ENCODE data around the gene CDK7. TPM values are rescaled to one million over a fixed set of nuclear protein-coding genes. Genes with fewer than 3 reads are reported as not detected.

CDK7 gene
- total RNA-seq, 2 donors from 2014 or later = 25.5 to 99.1 TPM

- intact Hi-C loops (cut with DNase I) = no loop called here
- Histone ChIP-seq H3K27ac (no peak overlapping the region), H3K36me3 (no peaks in the 10 kb centered on the region), H3K4me1 (replicated peaks) (peaks cover 5% of the 10 kb centered on the region), H3K4me3 (no peak overlapping the region), H3K27me3 (replicated peaks; ENCODE audit: insufficient read depth) (no peaks in the 10 kb centered on the region), H3K9me3 (no peaks in the 10 kb centered on the region)
- WGBS = 80% methylated on average over 3 of the region's 3 CpGs
- no peak for TF ChIP-seq CTCF (IDR thresholded peaks at IDR 0.05)
- TF ChIP-seq POLR2A (IDR thresholded peaks at IDR 0.05) = no peak
- no peak for TF ChIP-seq POLR2AphosphoS5 (IDR thresholded peaks at IDR 0.05)
- DNase-seq (ENCODE audit: low spot score) = no peak
Measured at GRCh38 chr5:69237877-69238276, 3.2 kb downstream of the CDK7 start.

GRCh38 chr5:69238760-69239251, 4.1 kb downstream of the CDK7 start:
- Histone ChIP-seq H3K4me1 (replicated peaks) (peaks cover 5% of the 10 kb centered on the region), H3K4me3 (no peak overlapping the region), H3K9me3 (no peaks in the 10 kb centered on the region), H3K27me3 (replicated peaks; ENCODE audit: insufficient read depth) (no peaks in the 10 kb centered on the region), H3K27ac (no peak overlapping the region), H3K36me3 (no peaks in the 10 kb centered on the region)
- 91% methylated on average over 6 of the region's 6 CpGs for WGBS
- intact Hi-C loops (cut with DNase I) = no loop called here
- no peak for TF ChIP-seq POLR2AphosphoS5 (IDR thresholded peaks at IDR 0.05)
- TF ChIP-seq POLR2A (IDR thresholded peaks at IDR 0.05) = no peak
- no peak for TF ChIP-seq CTCF (IDR thresholded peaks at IDR 0.05)
- no peak for DNase-seq (ENCODE audit: low spot score)

GRCh38 chr5:69242215-69242927, 7.7 kb downstream of the CDK7 start:
- H3K9me3 ChIP-seq = no peaks in the 10 kb centered on the region
- H3K4me1 ChIP-seq (replicated peaks) = no peaks in the 10 kb centered on the region
- intact Hi-C loops (cut with DNase I) = no loop called here
- WGBS = 78% methylated on average over 8 of the region's 8 CpGs
- no peaks in the 10 kb centered on the region for H3K27me3 ChIP-seq (replicated peaks; ENCODE audit: insufficient read depth)
- no peaks in the 10 kb centered on the region for H3K36me3 ChIP-seq
- H3K4me3 ChIP-seq = no peak overlapping the region
- no peak overlapping the region for H3K27ac ChIP-seq
- DNase-seq (ENCODE audit: low spot score) = no peak
- TF ChIP-seq POLR2AphosphoS5 (IDR thresholded peaks at IDR 0.05) (no peak), CTCF (IDR thresholded peaks at IDR 0.05) (no peak), POLR2A (IDR thresholded peaks at IDR 0.05) (no peak)

- H3K4me3 ChIP-seq = no peak overlapping the region
- intact Hi-C loops (cut with DNase I) = no loop called here
- TF ChIP-seq CTCF (IDR thresholded peaks at IDR 0.05) (no peak), POLR2A (IDR thresholded peaks at IDR 0.05) (no peak), POLR2AphosphoS5 (IDR thresholded peaks at IDR 0.05) (no peak)
- no peaks in the 10 kb centered on the region for H3K36me3 ChIP-seq
- no peaks in the 10 kb centered on the region for H3K9me3 ChIP-seq
- H3K4me1 ChIP-seq (replicated peaks) = no peaks in the 10 kb centered on the region
- 97% methylated on average over 5 of the region's 5 CpGs for WGBS
- H3K27ac ChIP-seq = no peak overlapping the region
- H3K27me3 ChIP-seq (replicated peaks; ENCODE audit: insufficient read depth) = no peaks in the 10 kb centered on the region
- no peak for DNase-seq (ENCODE audit: low spot score)
Measured at GRCh38 chr5:69245031-69245430, 10.3 kb downstream of the CDK7 start.

GRCh38 chr5:69248019-69248418, 13.3 kb downstream of the CDK7 start:
- Histone ChIP-seq H3K4me3 (no peak overlapping the region), H3K27me3 (replicated peaks; ENCODE audit: insufficient read depth) (no peaks in the 10 kb centered on the region), H3K36me3 (no peaks in the 10 kb centered on the region), H3K27ac (no peak overlapping the region), H3K4me1 (replicated peaks) (no peaks in the 10 kb centered on the region), H3K9me3 (no peaks in the 10 kb centered on the region)
- intact Hi-C loops (cut with DNase I) = no loop called here
- TF ChIP-seq POLR2AphosphoS5 (IDR thresholded peaks at IDR 0.05) = no peak
- TF ChIP-seq POLR2A (IDR thresholded peaks at IDR 0.05) = no peak
- no peak for TF ChIP-seq CTCF (IDR thresholded peaks at IDR 0.05)
- no peak for DNase-seq (ENCODE audit: low spot score)
- 90% methylated on average over 2 of the region's 2 CpGs for WGBS
